Fibroblast of lung (primary cell): ENCODE data around the gene PXMP4. TPM values are rescaled to one million over a fixed set of nuclear protein-coding genes. Genes with fewer than 3 reads are reported as not detected.

Source experiments
- DNase-seq, 2 donors: peaks; one replicate each; pipeline versions ENCODE4 v3.0.0 to v3.0.0-alpha.2; 2010; ENCODE audit warnings: low read depth in 2 of 2
- H2AFZ ChIP-seq: 2 replicates; pipeline ENCODE4 v1.5.1; 2012; ENCODE audit warnings: low read length, control low read depth, inconsistent platforms
- H3K27ac ChIP-seq: 2 replicates; pipeline ENCODE4 v1.5.1; 2011; ENCODE audit warnings: low read length, control low read depth; ENCODE audit not compliant: insufficient read depth
- H3K27me3 ChIP-seq: 2 replicates; pipeline ENCODE4 v1.5.1; 2011; ENCODE audit warnings: mild to moderate bottlenecking, low read length; ENCODE audit not compliant: control insufficient read depth, insufficient read depth
- H3K36me3 ChIP-seq: 2 replicates; pipeline ENCODE4 v1.5.1; 2011; ENCODE audit warnings: low read length; ENCODE audit not compliant: control insufficient read depth, insufficient read depth
- H3K4me1 ChIP-seq: 2 replicates; pipeline ENCODE4 v1.5.1; 2011; ENCODE audit warnings: low read length; ENCODE audit not compliant: control insufficient read depth, insufficient read depth; ENCODE audit errors: extremely low read depth
- H3K4me2 ChIP-seq: 2 replicates; pipeline ENCODE4 v1.5.1; 2011; ENCODE audit warnings: low read length, control low read depth; ENCODE audit not compliant: insufficient read depth; ENCODE audit errors: extremely low read depth
- H3K4me3 ChIP-seq, 4 experiments: fragments of 200-600 bp in 1 of 4; sonication (generic) in 1 of 4; replicated peaks in 1 of 4; 2 replicates each; pipeline ENCODE4 v1.5.1; 2011 to 2016; ENCODE audit warnings: low read length in 4 of 4, low read depth in 3 of 4, mild to moderate bottlenecking in 3 of 4, control low read depth in 2 of 4, inconsistent platforms in 1 of 4, mixed read lengths in 1 of 4; ENCODE audit not compliant: insufficient read depth in 1 of 4; ENCODE audit errors: control extremely low read depth in 1 of 4
- H3K79me2 ChIP-seq: 2 replicates; pipeline ENCODE4 v1.5.1; 2012; ENCODE audit warnings: mild to moderate bottlenecking, low read length, inconsistent platforms; ENCODE audit not compliant: control insufficient read depth, insufficient read depth
- H3K9ac ChIP-seq: 2 replicates; pipeline ENCODE4 v1.5.1; 2011; ENCODE audit warnings: mild to moderate bottlenecking, low read length, control low read depth; ENCODE audit not compliant: insufficient read depth
- H3K9me3 ChIP-seq: 2 replicates; pipeline ENCODE4 v1.5.1; 2012; ENCODE audit warnings: low read depth, low read length; ENCODE audit not compliant: control insufficient read depth, insufficient read depth
- H4K20me1 ChIP-seq: 2 replicates; pipeline ENCODE4 v1.5.1; 2011; ENCODE audit warnings: low read length; ENCODE audit not compliant: control insufficient read depth, insufficient read depth; ENCODE audit errors: extremely low read depth
- EZH2 ChIP-seq: IDR thresholded peaks from 2 replicates; pipeline ENCODE4 v1.5.1; 2012; ENCODE audit warnings: low read length, control low read depth, mild to moderate bottlenecking; ENCODE audit errors: missing control alignments
- polyA plus RNA-seq, 2 donors: library from polyadenylated mRNA; depleted of rRNA in 1 of 2; stranded (reverse) in 1 of 2; unstranded in 1 of 2; fragments of >200 nt; gene quantifications; 2 replicates each; pipeline ENCODE4 v1.2.1, GENCODE V29; 2011 to 2012; ENCODE audit warnings: missing spikeins in 1 of 2
- total RNA-seq: library from RNA; depleted of rRNA; stranded (reverse); fragments of >200 nt; gene quantifications from 2 replicates; pipeline ENCODE4 v1.2.1, GENCODE V29; 2014
- TF ChIP-seq, protein P1 (sequence below), 2 donors: IDR thresholded peaks in 1 of 2; conservative IDR thresholded peaks in 1 of 2; 1 replicate in 1 of 2; 2 replicates in 1 of 2; pipeline ENCODE4 v1.5.1; 2011 to 2012; ENCODE audit warnings: low read length in 2 of 2, control low read depth in 1 of 2, inconsistent platforms in 1 of 2, low read depth in 1 of 2, mild to moderate bottlenecking in 1 of 2

Gene PXMP4
- total and polyA plus RNA-seq, 2 donors (not counting 1 experiment from before 2014, with no cell fraction given): 4.1 to 6.3 TPM

DNA sequence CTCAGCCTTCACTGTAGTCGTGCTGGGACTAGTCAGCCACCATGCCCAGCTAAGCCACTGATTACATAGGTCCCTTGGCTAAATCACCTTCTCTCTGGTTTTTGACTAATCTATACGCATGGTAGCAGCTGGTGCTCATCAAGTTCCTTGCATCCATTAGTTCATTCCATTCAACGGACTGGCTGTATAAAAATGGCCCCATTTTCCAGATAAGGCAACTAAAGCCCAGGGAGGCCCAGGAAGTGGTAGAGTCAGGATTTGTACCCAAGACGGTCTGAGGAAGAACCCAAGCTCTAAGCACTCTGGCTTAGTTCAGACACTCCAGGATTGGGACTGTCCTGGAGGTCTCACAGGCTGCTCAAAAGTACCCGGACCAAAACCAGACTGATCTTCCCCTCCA, 38.8 kb downstream of the PXMP4 start:
- H3K27ac ChIP-seq: no peak overlapping the region
- H3K27me3 ChIP-seq: no peaks in the 10 kb centered on the region
- no peak overlapping the region for H3K9ac ChIP-seq
- H3K4me1 ChIP-seq: peaks cover 8% of the 10 kb centered on the region
- H3K4me2 ChIP-seq: no peak overlapping the region
- H3K4me3 ChIP-seq: no peak overlapping the region
- no peaks in the 10 kb centered on the region for H4K20me1 ChIP-seq
- peaks cover 14% of the 10 kb centered on the region for H3K79me2 ChIP-seq
- no peak for DNase-seq
- H2AFZ ChIP-seq: no peak overlapping the region
- TF ChIP-seq EZH2: no peak
- TF ChIP-seq, protein P1, sequence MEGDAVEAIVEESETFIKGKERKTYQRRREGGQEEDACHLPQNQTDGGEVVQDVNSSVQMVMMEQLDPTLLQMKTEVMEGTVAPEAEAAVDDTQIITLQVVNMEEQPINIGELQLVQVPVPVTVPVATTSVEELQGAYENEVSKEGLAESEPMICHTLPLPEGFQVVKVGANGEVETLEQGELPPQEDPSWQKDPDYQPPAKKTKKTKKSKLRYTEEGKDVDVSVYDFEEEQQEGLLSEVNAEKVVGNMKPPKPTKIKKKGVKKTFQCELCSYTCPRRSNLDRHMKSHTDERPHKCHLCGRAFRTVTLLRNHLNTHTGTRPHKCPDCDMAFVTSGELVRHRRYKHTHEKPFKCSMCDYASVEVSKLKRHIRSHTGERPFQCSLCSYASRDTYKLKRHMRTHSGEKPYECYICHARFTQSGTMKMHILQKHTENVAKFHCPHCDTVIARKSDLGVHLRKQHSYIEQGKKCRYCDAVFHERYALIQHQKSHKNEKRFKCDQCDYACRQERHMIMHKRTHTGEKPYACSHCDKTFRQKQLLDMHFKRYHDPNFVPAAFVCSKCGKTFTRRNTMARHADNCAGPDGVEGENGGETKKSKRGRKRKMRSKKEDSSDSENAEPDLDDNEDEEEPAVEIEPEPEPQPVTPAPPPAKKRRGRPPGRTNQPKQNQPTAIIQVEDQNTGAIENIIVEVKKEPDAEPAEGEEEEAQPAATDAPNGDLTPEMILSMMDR (conservative IDR thresholded peaks at IDR 0.05 in 1 of 2, IDR thresholded peaks at IDR 0.05 in 1 of 2; ENCODE audit: low read depth in 1 of 2, low read length in 2 of 2): no peak
- no peaks in the 10 kb centered on the region for H3K9me3 ChIP-seq
- no peaks in the 10 kb centered on the region for H3K36me3 ChIP-seq

- Histone ChIP-seq H3K79me2 (peaks cover 14% of the 10 kb centered on the region), H3K27ac (no peak overlapping the region), H3K9ac (no peak overlapping the region), H3K27me3 (no peaks in the 10 kb centered on the region), H3K4me2 (no peak overlapping the region), H3K36me3 (no peaks in the 10 kb centered on the region), H3K4me1 (peaks cover 11% of the 10 kb centered on the region), H2AFZ (no peak overlapping the region), H3K9me3 (no peaks in the 10 kb centered on the region), H3K4me3 (no peak overlapping the region), H4K20me1 (no peaks in the 10 kb centered on the region)
- no peak for TF ChIP-seq EZH2
- TF ChIP-seq, protein P1 (conservative IDR thresholded peaks at IDR 0.05 in 1 of 2, IDR thresholded peaks at IDR 0.05 in 1 of 2; ENCODE audit: low read depth in 1 of 2, low read length in 2 of 2): no peak
- peak; percentile 48 to 51 for DNase-seq
Measured at GRCh38 chr20:33680686-33681085, 39.4 kb downstream of the PXMP4 start.

DNA sequence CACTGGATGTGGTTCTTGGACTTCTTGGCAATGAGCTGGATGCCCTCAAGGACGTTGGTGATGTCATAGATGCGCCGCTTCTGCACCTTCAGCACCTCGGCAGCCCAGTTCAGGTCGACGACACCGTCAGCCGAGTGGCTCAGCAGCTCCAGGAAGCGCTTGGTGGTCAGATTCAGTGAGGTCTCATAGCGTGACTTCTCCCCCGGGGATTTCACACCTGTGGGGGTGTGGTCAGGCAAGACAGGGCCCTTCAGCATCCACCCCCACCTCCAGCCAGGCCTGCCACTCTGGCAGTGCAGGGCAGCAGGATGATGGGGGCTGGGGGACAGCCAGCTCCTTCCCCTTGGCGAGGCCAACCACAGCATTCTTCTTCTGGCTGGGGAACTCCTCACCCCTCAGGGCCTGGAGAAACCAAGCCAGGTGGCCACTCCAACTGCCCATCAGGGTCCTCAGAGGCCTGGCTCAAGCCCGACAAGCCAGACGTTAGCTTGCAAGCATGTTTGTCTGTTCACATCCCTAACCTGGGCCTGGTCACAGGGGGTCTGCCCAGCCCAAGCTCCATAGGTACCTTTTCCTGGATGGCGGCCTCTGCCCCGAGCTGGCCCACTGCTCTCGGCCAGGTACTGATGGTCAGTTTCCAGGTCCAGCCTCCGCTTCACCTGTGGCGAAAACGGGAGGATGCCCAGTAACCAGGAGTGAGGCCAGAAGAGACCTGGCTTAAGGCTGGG, 40.2 kb downstream of the PXMP4 start:
- Histone ChIP-seq H3K9me3 (no peaks in the 10 kb centered on the region), H3K4me3 (no peak overlapping the region), H3K4me1 (peaks cover 10% of the 10 kb centered on the region), H3K36me3 (no peaks in the 10 kb centered on the region), H3K4me2 (no peak overlapping the region), H3K79me2 (peaks cover 9% of the 10 kb centered on the region), H3K27me3 (no peaks in the 10 kb centered on the region), H4K20me1 (no peaks in the 10 kb centered on the region), H2AFZ (no peak overlapping the region), H3K9ac (no peak overlapping the region), H3K27ac (no peak overlapping the region)
- TF ChIP-seq EZH2: no peak
- TF ChIP-seq, protein P1 (conservative IDR thresholded peaks at IDR 0.05 in 1 of 2, IDR thresholded peaks at IDR 0.05 in 1 of 2; ENCODE audit: low read depth in 1 of 2, low read length in 2 of 2): no peak
- DNase-seq: no peak
